GM12872 (cell line): ENCODE data around the gene STUM.

Experiments used
- TF ChIP-seq, protein P1 (sequence below): IDR thresholded peaks from 3 replicates; pipeline ENCODE4 v1.5.1; 2011; ENCODE audit warnings: low read depth, mild to moderate bottlenecking, low read length, moderate library complexity; ENCODE audit not compliant: insufficient read depth

STUM gene

DNA sequence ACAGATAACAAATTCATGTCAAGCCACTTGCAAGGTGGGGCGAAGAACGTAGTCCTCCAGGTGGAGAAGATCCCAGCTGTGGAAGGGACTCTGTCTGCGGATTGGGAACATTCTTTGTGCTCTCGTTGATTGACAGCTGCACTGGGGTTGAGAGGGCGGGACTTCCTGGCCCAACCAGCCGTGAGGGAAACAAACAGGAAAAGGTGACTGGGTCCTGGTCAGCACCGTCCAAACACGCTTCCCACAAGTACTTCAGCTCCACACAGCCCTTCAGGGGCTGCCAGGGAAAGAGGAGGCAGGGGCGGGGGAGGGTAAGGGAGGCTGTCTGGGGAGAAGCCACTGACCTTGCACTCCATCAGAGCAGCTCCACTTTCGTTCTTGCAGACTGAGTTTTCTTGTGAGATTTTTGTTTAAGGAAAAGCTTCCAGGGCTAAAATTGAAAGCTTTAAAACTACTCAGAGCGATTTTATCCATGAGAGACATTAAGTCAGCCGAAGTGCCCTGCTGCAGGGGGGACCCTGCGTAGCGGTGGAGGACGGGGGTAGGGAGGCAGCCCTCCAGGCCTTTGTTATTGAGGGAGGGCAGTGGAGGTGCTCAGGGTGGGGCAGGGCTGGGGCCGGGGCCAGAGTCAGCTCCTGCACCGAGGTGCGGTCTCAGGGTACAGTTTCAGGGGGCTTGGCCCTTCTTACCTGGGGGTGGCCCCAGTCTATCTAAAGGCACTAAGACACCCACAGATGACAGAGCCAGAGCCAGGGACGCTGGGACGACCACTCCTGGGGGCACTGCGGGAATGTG, 21.6 kb upstream of the STUM start:
- TF ChIP-seq, protein P1, sequence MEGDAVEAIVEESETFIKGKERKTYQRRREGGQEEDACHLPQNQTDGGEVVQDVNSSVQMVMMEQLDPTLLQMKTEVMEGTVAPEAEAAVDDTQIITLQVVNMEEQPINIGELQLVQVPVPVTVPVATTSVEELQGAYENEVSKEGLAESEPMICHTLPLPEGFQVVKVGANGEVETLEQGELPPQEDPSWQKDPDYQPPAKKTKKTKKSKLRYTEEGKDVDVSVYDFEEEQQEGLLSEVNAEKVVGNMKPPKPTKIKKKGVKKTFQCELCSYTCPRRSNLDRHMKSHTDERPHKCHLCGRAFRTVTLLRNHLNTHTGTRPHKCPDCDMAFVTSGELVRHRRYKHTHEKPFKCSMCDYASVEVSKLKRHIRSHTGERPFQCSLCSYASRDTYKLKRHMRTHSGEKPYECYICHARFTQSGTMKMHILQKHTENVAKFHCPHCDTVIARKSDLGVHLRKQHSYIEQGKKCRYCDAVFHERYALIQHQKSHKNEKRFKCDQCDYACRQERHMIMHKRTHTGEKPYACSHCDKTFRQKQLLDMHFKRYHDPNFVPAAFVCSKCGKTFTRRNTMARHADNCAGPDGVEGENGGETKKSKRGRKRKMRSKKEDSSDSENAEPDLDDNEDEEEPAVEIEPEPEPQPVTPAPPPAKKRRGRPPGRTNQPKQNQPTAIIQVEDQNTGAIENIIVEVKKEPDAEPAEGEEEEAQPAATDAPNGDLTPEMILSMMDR, result no peak

DNA sequence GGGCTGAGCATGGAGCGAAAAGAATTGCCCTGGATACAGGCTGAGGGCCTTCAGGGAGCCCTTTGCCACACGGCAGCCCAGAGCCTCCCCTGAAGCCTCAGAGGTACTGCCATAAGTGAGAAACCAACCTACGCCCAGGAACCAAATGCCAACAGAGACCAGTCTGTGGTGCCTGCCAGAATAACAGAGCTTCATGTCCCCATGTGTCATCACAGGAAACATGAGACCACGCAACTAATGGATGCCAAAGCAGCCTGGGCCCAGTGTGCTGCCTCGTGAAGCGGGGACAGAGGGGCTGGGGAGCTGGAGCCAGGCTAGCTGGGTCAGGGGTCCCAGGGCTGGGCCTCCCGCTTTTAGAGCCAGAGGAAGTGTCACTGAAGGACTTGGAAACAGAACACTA, 18.7 kb upstream of the STUM start:
- TF ChIP-seq, protein P1, result no peak

DNA sequence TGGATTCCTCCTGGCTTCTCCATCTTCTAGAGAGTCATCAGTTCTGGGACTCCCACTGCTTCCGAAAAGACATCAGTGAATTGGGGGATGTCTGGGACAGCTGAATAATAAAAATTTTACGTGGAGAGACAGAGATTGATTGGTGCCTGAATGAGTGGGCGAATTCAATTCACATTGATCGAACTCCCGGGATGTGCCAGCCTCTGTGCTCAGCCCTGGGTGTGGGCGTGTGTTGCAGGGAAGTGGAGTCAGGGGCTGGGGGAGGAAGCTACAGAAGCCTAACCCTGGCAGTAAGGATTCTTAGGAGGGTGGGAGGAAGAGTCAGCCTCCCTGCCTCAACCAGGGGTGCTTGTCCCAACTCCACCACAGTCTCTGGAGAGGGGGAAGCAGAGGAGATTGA, 18.0 kb upstream of the STUM start:
- TF ChIP-seq, protein P1, result no peak

DNA sequence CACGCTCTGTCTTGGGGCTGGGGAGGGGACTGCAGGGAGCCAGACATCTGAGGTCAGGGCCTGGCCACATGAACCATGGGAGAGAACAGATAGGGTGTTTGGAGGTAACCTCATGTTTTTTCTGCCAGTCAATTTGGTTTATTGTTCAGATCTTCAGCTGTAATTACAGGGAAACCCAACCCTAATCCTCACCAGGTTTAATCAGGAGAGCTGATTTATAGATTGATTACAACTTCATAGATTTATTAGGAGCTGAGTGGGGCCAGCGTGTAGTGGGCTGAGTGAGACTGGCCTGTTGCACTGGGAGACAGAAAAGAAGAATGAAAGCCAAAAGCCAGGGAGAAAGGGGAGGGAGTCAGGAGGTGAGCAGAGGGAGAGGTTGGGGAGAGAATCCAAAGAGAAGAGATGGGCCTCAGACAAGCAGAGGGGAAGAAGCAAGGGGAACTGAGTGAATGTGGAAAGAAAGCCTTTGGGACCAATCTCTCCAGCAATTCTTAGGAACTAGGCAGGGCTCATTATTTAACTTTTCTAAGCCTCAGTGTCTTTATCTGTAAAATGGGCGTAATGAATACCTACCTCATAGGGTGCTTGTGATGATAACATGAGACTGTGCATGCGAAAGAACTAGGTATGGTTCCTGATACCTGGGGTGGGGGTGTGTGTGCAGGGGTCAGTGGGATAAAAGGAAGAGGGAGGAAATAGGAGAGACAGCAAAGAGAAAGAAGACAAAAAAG, 17.0 kb upstream of the STUM start:
- TF ChIP-seq, protein P1, result no peak

DNA sequence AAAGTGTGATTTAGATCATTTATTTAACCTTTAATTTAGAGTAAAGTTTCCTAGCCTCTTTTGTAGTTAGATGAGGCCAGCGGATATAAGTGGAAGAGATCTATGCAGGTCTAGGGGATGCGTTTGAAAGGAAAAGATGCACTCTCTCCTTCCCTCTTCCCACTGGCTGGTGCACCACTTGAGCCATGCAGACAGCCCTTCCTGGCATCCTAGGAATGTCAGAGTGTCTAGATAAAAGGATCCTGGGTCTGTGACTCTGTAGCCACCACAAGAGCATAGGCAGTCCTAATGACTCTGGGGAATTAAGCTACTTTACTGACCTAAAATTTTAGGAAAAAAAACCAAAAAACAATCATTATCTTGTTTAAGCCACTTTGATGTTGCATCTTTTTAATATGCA, 16.0 kb upstream of the STUM start:
- TF ChIP-seq, protein P1, result no peak

DNA sequence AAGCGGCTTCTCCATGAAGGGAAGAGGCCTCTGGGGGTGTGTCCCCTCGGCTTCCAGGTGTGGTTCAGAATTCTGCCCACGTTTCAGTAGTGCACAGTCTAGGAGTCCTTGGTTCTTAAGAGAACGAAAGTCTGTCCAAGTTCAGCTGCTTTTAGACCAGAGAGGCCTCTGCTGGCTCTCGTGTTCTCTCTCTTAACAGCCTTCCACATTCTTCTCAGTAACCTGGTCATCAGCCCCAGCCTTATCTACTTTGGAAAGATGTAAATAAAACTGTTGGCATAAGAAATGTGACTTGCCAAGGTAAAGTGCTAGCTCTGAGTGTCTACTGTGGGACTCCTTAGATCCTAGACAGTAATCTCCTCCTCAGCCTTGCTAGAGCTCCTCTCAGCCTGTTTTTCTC, 15.3 kb upstream of the STUM start:
- TF ChIP-seq, protein P1, result no peak

DNA sequence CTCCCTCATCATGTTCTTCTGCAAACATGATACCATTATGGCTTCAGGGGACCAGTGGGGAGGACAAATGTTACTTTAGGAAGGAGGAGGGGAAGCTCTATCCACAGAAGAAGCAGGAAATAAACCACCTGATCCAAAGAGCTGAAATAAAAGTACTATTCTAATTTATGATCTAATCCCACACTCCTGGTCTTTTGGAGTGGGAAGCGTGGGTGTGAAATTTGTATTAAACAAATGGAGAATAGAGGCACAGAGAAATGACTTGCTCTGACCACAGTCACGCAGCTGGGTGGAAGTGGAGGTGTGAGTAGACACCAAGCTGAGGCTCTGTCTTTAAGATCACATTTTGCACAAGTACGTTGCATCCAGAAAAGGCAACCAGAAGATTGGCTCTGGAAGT, 14.5 kb upstream of the STUM start:
- TF ChIP-seq, protein P1, result no peak
